ENCODE data around the gene GSTO2. TPM values are rescaled to one million over a fixed set of nuclear protein-coding genes. Genes with fewer than 3 reads are reported as not detected.

The GSTO2 gene
- total and polyA plus RNA-seq, 10 of the 15 experiments (the other 5 are each of a cell fraction or from before 2014, with no cell fraction given) = 0.16 to 0.86 (median 0.46) TPM

GRCh38 chr10:104268405-104268712, 625 bp upstream of the GSTO2 start:
- Histone ChIP-seq H3K27me3 (replicated peaks in 1 of 2; ENCODE audit: control insufficient read depth in 2 of 2, insufficient read depth in 2 of 2, low read length in 1 of 2) (no peaks in the 10 kb centered on the region), H2AFZ (ENCODE audit: control insufficient read depth, low read depth, low read length) (peak overlapping the region; percentile 37), H3K4me3 (peak overlapping the region; percentile 73), H3K79me2 (ENCODE audit: control insufficient read depth, insufficient read depth, low read length) (peaks cover 37% of the 10 kb centered on the region), H4K20me1 (ENCODE audit: control insufficient read depth, insufficient read depth) (no peaks in the 10 kb centered on the region), H3K9me3 (replicated peaks; ENCODE audit: control insufficient read depth, insufficient read depth, low read length) (no peaks in the 10 kb centered on the region), H3K4me2 (ENCODE audit: control insufficient read depth, insufficient read depth) (peak overlapping the region; percentile 89), H3K27ac (ENCODE audit: control insufficient read depth, insufficient read depth) (peak overlapping the region; percentile 80), H3K4me1 (ENCODE audit: control insufficient read depth, insufficient read depth, low read length) (0 out of 2 replicates have a peak, but pooled peaks cover 3% of the 10 kb centered on the region), H3K36me3 (ENCODE audit: control insufficient read depth in 2 of 2, insufficient read depth in 2 of 2, low read length in 1 of 2) (peaks cover 0 to 10% of the 10 kb centered on the region in 2 experiments; a peak in 1 of 4 replicates), H3K9ac (ENCODE audit: control insufficient read depth, insufficient read depth, low read length) (peak overlapping the region; percentile 86)
- 2% methylated on average over 10 of the region's 10 CpGs for WGBS (ENCODE audit: insufficient coverage, insufficient replicate concordance, low lambda C conversion rate, missing lambda C conversion rate)
- intact Hi-C loops (cut with micrococcal nuclease; ENCODE audit: unreplicated experiment) (loop anchor here (5.0 to 10.0 kb wide), 2 partner anchors 146 to 364 kb away; partner anchors contain the start of gene SFR1), in situ Hi-C loops (cut with MboI) (no loop called here)
- SMC1A ChIA-PET (ENCODE audit: uncharacterized antibody, unreplicated experiment) = interaction anchor here (1.7 to 3.2 kb wide), 3 partner anchors 12 to 83 kb away, joined by 6 to 20 read pairs (median 7); partner anchors contain the start of gene GSTO1
- no peak for TF ChIP-seq TCF12 (IDR thresholded peaks at IDR 0.05; ENCODE audit: low read depth, low read length)
- no peak for TF ChIP-seq EZH2 (IDR thresholded peaks at IDR 0.05; ENCODE audit: borderline replicate concordance, control insufficient read depth, low read depth, low read length)
- no peak for TF ChIP-seq SP1 (IDR thresholded peaks at IDR 0.05; ENCODE audit: low read depth, low read length)
- TF ChIP-seq ZBTB40 (IDR thresholded peaks at IDR 0.05; ENCODE audit: borderline replicate concordance) = no peak
- no peak for TF ChIP-seq HDGF (IDR thresholded peaks at IDR 0.05)
- TF ChIP-seq ETV6 (conservative IDR thresholded peaks at IDR 0.05 in 1 of 2, IDR thresholded peaks at IDR 0.05 in 1 of 2; ENCODE audit: borderline replicate concordance in 1 of 2, low read depth in 1 of 2) = 0 out of 4 replicates have a peak, but pooled peaks of 1 of the 2 experiments have one; percentile 20
- ATAC-seq = peak; percentile 2
- RAD21 ChIA-PET (ENCODE audit: unreplicated experiment) = interaction anchor here (1.2 to 2.2 kb wide), 2 partner anchors 13 to 84 kb away, joined by 3 to 7 read pairs; partner anchors contain the start of gene GSTO1
- CTCF ChIA-PET = interaction anchor here (1.2 to 9.2 kb wide), 4 partner anchors 12 to 83 kb away, joined by 5 to 106 read pairs (median 8); partner anchors contain the start of gene CFAP58
- TSS peak; percentile 87 for BruUV-seq (replicated peaks)
- POLR2A ChIA-PET = interaction anchor here (4.2 kb wide), 1 partner anchor 12 kb away, joined by 36 read pairs; the partner anchor contains the start of gene GSTO1
- FAIRE-seq = no peak
- DNase-seq (ENCODE audit: low read depth, low spot score) = no peak

Data from GM12878 (cell line).